K562 (cell line): ENCODE measurements around the gene UROS.

Experiments
- CTCF ChIP-seq, 3 experiments: IDR thresholded peaks in 2 of 3; conservative IDR thresholded peaks in 1 of 3; 2 replicates each; pipeline ENCODE4 v1.5.1; 2011 to 2012; ENCODE audit warnings: low read length in 3 of 3, mild to moderate bottlenecking in 3 of 3, control low read depth in 2 of 3, improper control_type of control experiment in 1 of 3, inconsistent platforms in 1 of 3, low read depth in 1 of 3, mixed read lengths in 1 of 3, moderate library complexity in 1 of 3; ENCODE audit not compliant: insufficient read depth in 2 of 3
- EGR1 ChIP-seq: fragments of 450-650 bp; conservative IDR thresholded peaks from 2 replicates; pipeline ENCODE4 v1.6.1; 2017; ENCODE audit warnings: mild to moderate bottlenecking
- FOS ChIP-seq: IDR thresholded peaks from 3 replicates; pipeline ENCODE4 v1.6.1; 2011; ENCODE audit not compliant: insufficient read length; ENCODE audit errors: extremely low read depth
- MGA ChIP-seq: fragments of 450-650 bp; IDR thresholded peaks from 2 replicates; pipeline ENCODE4 v1.6.1; 2016; ENCODE audit warnings: mild to moderate bottlenecking, moderate library complexity
- PCBP2 ChIP-seq: fragments of 200-400 bp; formaldehyde crosslinking; IDR thresholded peaks from 2 replicates; pipeline ENCODE4 v1.6.1; 2018; ENCODE audit warnings: low read length, low read depth, mild to moderate bottlenecking, moderate library complexity; ENCODE audit not compliant: poor library complexity, severe bottlenecking
- RAD21 ChIP-seq, 2 experiments: fragments of 250-450 bp in 1 of 2; fragments of 450-650 bp in 1 of 2; sonication (Bioruptor Pico) in 1 of 2; formaldehyde crosslinking in 1 of 2; IDR thresholded peaks in 1 of 2; conservative IDR thresholded peaks in 1 of 2; 2 replicates each; pipeline versions ENCODE4 v1.4.0 to v1.8.0; 2020 to 2022; ENCODE audit warnings: mild to moderate bottlenecking in 2 of 2, moderate library complexity in 1 of 2
- ZBTB33 ChIP-seq: sonication (generic); formaldehyde crosslinking; IDR thresholded peaks from 2 replicates; pipeline ENCODE4 v1.8.1; 2023; ENCODE audit warnings: mild to moderate bottlenecking, missing genetic modification reagents
- ZKSCAN8 ChIP-seq: fragments of 200-800 bp; sonication (Bioruptor generic); IDR thresholded peaks from 2 replicates; pipeline ENCODE4 v1.6.1; 2016; ENCODE audit warnings: missing genetic modification characterization, missing compliant biosample characterization
- ZNF143 ChIP-seq: sonication (generic); formaldehyde crosslinking; IDR thresholded peaks from 2 replicates; pipeline ENCODE4 v1.9.0; 2022; ENCODE audit warnings: mild to moderate bottlenecking, missing genetic modification reagents
- ZNF174 ChIP-seq: fragments of 250-450 bp; sonication (Bioruptor Pico); IDR thresholded peaks from 2 replicates; pipeline ENCODE4 v1.4.0; 2020; ENCODE audit warnings: mild to moderate bottlenecking
- ZNF79 ChIP-seq: fragments of 250-450 bp; sonication (Bioruptor Pico); IDR thresholded peaks from 2 replicates; pipeline ENCODE4 v1.4.0; 2020; ENCODE audit warnings: low read depth, mild to moderate bottlenecking, moderate library complexity

GRCh38 chr10:125802131-125802530 is 20.9 kb downstream of the UROS start:
- no peak for TF ChIP-seq ZNF79
- TF ChIP-seq ZNF143 (CRISPR knock-in tag): no peak
- no peak for TF ChIP-seq ZNF174 (CRISPR knock-in tag)
- TF ChIP-seq PCBP2: no peak
- no peak for TF ChIP-seq EGR1
- no peak for TF ChIP-seq MGA
- no peak for TF ChIP-seq CTCF (IDR thresholded peaks at IDR 0.05 in 2 of 3, conservative IDR thresholded peaks at IDR 0.05 in 1 of 3; ENCODE audit: insufficient read depth in 2 of 3, low read depth in 1 of 3, low read length in 3 of 3)
- TF ChIP-seq ZKSCAN8: no peak
- TF ChIP-seq RAD21 (CRISPR knock-in tag; conservative IDR thresholded peaks at IDR 0.05 in 1 of 2, IDR thresholded peaks at IDR 0.05 in 1 of 2): no peak
- no peak for TF ChIP-seq FOS
- no peak for TF ChIP-seq ZBTB33 (CRISPR knock-in tag)
